ENCODE data around the gene ERC2.

ERC2 gene

DNA sequence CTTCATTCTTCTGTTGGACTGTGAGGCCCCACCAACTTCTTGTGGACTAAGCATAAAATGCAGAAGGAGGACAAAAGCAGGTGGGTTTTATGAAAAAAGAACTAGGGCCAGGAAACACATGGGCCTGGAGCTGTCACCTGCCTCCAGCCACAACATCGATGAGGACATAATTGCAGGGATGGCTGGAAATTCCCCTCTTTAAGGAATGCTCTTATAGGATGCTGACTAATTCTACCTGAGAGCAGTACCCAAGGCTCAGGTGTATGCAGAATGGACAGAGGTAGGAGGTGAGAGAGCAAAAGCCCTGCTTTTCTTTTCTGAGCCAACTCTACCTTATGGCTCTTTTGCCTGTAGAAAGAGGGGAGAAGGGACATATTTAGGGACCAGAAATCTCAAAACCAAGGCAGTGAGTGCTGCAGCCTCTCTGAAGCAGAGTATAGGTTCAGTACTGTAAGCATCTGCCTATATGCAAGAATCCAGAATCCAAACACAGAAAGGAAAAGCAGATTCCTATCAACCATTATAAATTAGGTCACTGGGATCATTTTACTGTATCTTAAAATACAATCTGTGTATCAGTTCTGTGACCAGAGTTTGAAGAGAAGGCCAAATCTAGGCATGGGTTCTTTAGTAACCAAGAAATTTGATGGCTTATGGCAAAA is 775.8 kb downstream of the ERC2 start:
- no peak overlapping the region for H3K4me3 Mint-ChIP-seq
- H3K27me3 Mint-ChIP-seq (ENCODE audit: low read depth), result peaks cover 11% of the 10 kb centered on the region
- no peak for TF ChIP-seq CTCF (IDR thresholded peaks at IDR 0.05; ENCODE audit: unreplicated experiment in 3 of 3)
- peak overlapping the region; percentile 38 to 48 (median 38) for H3K27ac Mint-ChIP-seq
- H3K36me3 Mint-ChIP-seq (ENCODE audit: low read depth), result no peaks in the 10 kb centered on the region
- peaks cover 45% of the 10 kb centered on the region for H3K4me1 Mint-ChIP-seq
- no peaks in the 10 kb centered on the region for H3K9me3 Mint-ChIP-seq

- H3K4me1 Mint-ChIP-seq, result peaks cover 58% of the 10 kb centered on the region
- H3K9me3 Mint-ChIP-seq, result no peaks in the 10 kb centered on the region
- peaks cover 11% of the 10 kb centered on the region for H3K27me3 Mint-ChIP-seq (ENCODE audit: low read depth)
- no peaks in the 10 kb centered on the region for H3K36me3 Mint-ChIP-seq (ENCODE audit: low read depth)
- no peak for TF ChIP-seq CTCF (IDR thresholded peaks at IDR 0.05; ENCODE audit: unreplicated experiment in 3 of 3)
- peak overlapping the region; percentile 5 to 60 (median 39) for H3K27ac Mint-ChIP-seq
- no peak overlapping the region for H3K4me3 Mint-ChIP-seq
Measured at GRCh38 chr3:55691141-55691540, 777.1 kb downstream of the ERC2 start.

DNA sequence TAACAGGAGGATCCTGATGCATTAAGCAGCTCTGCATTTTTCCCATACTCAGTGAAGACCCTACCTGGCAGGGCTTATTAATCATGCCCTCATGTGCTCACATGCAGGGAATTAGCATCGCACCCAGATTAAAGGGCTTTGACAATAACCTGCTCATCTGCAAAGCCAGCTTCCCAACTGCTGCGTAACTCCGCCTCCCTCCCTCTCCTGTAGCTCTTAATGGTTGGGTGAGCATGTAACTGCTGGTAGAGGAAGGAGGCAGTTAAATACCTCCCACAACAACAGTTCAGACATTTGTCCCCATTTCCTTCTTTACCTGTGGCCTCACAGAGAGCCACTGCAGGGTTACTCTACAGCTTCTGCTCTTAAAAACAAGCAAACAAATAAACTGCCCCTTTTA is 777.5 kb downstream of the ERC2 start:
- Mint-ChIP-seq H3K27me3 (ENCODE audit: low read depth) (peaks cover 11% of the 10 kb centered on the region), H3K4me1 (peaks cover 60% of the 10 kb centered on the region), H3K9me3 (no peaks in the 10 kb centered on the region)

GRCh38 chr3:55690177-55690576 is 778.1 kb downstream of the ERC2 start:
- no peak for TF ChIP-seq CTCF (IDR thresholded peaks at IDR 0.05; ENCODE audit: unreplicated experiment in 3 of 3)

More for the DNA sequence above, 777.5 kb downstream of the ERC2 start:
- Mint-ChIP-seq H3K4me3 (peak overlapping the region in 1 of 3 experiments; percentile 3), H3K27ac (peak overlapping the region; percentile 5 to 60 (median 39)), H3K36me3 (ENCODE audit: low read depth) (no peaks in the 10 kb centered on the region)
- no peak for TF ChIP-seq CTCF (IDR thresholded peaks at IDR 0.05; ENCODE audit: unreplicated experiment in 3 of 3)

GRCh38 chr3:55688154-55688553 is 780.1 kb downstream of the ERC2 start:
- H3K27ac Mint-ChIP-seq, result peak overlapping the region in 1 of 3 experiments; percentile 80
- peaks cover 72% of the 10 kb centered on the region for H3K4me1 Mint-ChIP-seq
- no peaks in the 10 kb centered on the region for H3K36me3 Mint-ChIP-seq (ENCODE audit: low read depth)
- no peak overlapping the region for H3K4me3 Mint-ChIP-seq
- peaks cover 7% of the 10 kb centered on the region for H3K27me3 Mint-ChIP-seq (ENCODE audit: low read depth)
- no peaks in the 10 kb centered on the region for H3K9me3 Mint-ChIP-seq
- TF ChIP-seq CTCF (IDR thresholded peaks at IDR 0.05; ENCODE audit: unreplicated experiment in 3 of 3), result no peak

More at GRCh38 chr3:55690177-55690576, 778.1 kb downstream of the ERC2 start:
- Mint-ChIP-seq H3K4me1 (peaks cover 65% of the 10 kb centered on the region), H3K27me3 (ENCODE audit: low read depth) (peaks cover 11% of the 10 kb centered on the region), H3K36me3 (ENCODE audit: low read depth) (no peaks in the 10 kb centered on the region), H3K27ac (peak overlapping the region; percentile 5 to 60 (median 39)), H3K4me3 (peak overlapping the region in 1 of 3 experiments; percentile 23), H3K9me3 (no peaks in the 10 kb centered on the region)

DNA sequence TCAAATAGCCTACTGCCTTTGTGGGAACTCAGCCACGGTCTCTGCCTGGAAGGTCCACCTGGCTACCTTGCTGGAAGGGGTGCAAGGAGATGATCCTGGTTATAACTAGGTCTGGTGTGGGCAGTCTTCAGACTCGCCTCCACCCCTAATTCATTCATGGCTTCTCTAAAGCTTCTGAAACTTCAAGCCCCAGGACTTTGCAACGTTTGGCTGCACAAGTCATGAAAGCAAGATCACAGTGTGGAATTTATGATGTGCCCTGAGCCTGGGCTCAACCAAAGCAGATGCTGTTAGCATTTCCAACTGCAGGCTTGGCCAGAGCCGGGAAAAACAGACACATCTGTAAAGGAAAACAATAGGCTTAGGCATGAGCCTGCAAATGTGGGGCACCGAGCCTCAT is 780.7 kb downstream of the ERC2 start:
- no peak for TF ChIP-seq CTCF (IDR thresholded peaks at IDR 0.05; ENCODE audit: unreplicated experiment in 3 of 3)
- H3K4me1 Mint-ChIP-seq, result peaks cover 67% of the 10 kb centered on the region
- H3K9me3 Mint-ChIP-seq, result no peaks in the 10 kb centered on the region
- no peaks in the 10 kb centered on the region for H3K36me3 Mint-ChIP-seq (ENCODE audit: low read depth)
- peaks cover 7% of the 10 kb centered on the region for H3K27me3 Mint-ChIP-seq (ENCODE audit: low read depth)
- H3K27ac Mint-ChIP-seq, result peak overlapping the region; percentile 25 to 80 (median 38)
- no peak overlapping the region for H3K4me3 Mint-ChIP-seq
